ENCODE measurements around the gene ADRA1B.

ADRA1B gene

GRCh38 chr5:159902444-159903121 is 13.7 kb upstream of the ADRA1B start:
- no peak for DNase-seq

DNA sequence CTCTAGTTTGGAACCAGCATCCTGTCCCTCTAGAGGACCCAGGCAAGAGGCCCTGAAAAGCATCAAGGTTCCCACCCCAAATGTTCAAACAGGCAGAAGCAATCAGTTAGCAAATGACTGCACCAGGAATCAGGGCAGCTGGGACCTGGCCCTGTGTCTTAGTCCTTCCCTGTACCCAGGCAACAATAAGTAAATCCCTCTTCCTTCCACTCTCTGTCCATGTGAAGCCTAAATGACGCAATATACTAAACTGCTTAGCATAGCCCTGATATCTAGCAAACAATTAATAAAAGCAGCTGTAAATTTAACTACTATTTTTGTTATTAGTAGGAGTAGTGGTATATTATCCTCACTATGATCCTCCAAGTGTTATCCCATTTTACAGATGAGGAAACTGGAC is 13.2 kb upstream of the ADRA1B start:
- no peak for DNase-seq

DNA sequence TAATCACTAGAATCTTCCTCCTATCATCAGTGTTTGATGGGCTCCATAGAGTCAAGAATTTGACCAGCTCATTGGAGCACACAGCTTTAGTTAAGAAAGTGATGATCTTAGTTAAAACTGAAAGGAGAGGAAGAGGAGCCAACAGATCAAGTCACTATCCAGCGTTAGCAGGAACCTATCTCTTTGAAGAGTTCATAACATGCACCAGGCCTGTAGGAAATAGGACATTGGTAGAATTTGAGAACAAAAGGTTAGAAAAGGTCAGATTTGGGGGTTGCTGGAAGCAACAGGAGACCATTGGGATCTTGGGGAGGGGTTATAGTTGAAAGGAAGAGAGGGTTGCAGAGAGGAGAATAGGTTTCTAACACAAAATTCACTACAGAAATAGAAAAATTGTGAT is 11.4 kb upstream of the ADRA1B start:
- no peak for DNase-seq

DNA sequence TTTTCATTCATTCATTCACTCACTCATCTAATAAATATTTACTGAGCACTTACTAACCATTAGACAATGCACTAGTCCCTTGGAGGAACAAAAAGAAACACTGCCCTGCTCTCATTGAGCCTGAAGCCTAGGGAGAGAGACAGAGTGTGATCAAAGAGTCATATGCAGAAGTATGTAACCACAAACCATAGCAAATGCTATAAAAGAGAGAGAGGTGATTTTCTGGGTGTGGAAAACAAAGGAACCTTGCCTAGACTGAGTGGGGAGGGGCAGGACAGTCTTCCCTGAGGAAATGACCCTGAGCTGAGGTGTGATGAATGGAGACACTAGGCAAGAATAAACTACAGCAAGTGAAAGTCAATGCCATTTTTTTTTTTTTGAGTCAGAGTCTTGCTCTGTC is 10.8 kb upstream of the ADRA1B start:
- DNase-seq, result no peak

- DNase-seq, result no peak
Measured at GRCh38 chr5:159906463-159906862, 9.8 kb upstream of the ADRA1B start.

DNA sequence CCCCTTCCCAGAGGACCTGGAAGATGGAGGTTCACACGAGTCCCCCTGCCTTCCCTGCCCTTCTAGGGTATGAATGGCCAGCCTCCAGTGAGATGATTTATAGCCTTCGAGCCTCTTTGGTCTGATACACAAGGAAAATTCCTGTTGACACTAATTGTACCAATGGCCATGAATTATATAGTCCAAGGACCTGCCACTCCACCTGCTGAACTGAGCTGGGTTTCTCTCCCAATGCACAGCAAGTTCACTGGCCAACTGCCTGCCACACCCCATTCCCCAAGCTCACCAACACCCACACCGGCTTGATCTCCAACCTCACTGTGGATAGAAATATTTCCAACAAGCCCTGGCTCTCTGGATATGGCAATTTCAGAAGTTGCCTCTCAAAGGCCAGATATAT is 9.3 kb upstream of the ADRA1B start:
- no peak for DNase-seq

DNA sequence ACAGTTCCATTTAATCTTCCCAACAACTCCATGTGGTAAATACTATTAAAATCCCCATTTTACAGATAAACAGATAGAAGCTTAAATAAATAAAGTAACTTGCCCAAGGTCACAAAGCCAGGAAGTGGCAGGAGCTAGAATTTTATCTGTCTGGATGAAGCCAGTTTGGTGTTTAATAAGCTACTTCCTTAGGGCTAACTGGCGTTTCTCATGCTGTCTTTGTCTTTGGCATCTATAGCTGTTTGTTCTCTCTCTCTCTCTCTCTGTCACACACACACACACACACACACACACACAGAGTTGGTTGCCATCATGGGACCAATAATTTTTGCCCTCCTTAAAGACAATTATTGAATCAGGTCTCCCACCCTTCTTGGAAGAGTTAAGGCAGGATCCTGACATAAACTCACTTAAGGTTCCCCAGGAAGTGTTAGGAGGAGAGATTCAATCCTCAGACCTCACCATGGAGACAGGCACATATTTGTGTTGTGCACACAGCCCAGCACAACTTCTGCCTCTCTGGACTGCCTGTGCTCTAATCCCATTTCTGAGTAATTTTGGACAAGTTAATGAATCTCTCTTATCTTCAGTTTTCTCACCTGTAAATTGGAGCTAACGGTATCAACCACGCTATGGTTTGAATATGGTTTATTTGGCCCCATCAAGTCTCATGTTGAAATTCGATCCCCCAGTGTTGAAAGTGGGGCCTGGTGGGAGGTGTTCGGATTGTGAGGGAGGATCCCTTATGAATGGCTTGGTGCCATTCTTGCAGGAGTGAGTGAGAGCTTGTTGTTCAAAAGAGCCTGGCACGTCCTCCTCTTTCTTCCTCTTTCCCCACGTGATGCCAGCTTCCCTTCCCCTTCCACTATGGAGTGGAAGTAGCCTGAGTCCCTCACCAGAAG is 8.3 kb upstream of the ADRA1B start:
- no peak for DNase-seq

- no peak for DNase-seq
Measured at GRCh38 chr5:159908591-159908940, 7.7 kb upstream of the ADRA1B start.

- DNase-seq, result no peak
Measured at GRCh38 chr5:159909126-159909525, 7.2 kb upstream of the ADRA1B start.

DNA sequence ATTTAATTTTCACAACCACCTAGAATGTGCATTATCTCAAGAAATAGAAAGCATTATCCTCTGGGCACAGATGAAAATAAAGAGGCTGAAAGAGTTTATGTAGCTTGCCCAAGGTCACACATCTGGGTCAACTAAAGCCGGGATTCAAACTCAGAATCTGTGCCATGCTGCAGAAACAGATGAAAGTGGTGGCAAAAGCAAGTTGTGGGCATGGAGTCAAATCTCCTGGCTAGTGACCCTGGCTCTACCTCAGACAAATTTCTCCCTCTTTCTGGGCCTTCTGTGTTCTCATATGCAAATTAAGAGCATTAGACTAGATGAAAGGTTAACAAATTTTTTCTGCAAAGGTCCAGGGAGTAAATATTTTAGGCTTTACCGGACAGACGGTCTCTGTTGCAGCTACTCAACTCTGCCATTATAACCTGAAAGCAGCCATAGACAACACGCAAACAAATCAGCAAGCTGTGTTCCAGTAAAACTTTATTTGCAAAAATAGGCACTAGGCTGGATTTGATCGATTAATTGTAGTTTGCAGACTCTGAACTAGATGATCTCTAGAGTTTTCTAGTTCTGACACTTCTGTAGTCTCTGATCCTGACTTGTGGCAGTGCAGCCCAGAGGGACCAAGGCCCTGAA is 6.0 kb upstream of the ADRA1B start:
- DNase-seq, result no peak

DNA sequence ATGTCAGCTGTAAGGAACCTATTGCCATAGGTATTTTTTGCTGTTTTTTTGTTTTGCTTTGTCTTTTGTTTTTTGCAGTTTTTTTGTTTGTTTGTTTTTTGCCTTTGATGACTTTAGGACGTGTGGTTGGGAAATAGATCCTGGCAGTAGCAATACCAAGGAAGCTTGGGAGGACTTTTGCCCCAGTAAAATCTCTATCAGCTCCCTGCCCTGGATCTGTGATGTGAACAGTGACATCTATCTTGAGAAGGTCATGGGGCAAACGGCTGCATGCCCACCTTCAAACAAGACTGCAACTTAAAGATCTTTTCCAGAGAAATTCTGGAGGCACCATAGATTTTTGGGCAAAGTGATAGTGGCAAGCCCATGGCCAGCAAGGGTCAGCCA is 5.4 kb upstream of the ADRA1B start:
- DNase-seq, result no peak

GRCh38 chr5:159911349-159911748 is 4.9 kb upstream of the ADRA1B start:
- DNase-seq, result no peak

DNA sequence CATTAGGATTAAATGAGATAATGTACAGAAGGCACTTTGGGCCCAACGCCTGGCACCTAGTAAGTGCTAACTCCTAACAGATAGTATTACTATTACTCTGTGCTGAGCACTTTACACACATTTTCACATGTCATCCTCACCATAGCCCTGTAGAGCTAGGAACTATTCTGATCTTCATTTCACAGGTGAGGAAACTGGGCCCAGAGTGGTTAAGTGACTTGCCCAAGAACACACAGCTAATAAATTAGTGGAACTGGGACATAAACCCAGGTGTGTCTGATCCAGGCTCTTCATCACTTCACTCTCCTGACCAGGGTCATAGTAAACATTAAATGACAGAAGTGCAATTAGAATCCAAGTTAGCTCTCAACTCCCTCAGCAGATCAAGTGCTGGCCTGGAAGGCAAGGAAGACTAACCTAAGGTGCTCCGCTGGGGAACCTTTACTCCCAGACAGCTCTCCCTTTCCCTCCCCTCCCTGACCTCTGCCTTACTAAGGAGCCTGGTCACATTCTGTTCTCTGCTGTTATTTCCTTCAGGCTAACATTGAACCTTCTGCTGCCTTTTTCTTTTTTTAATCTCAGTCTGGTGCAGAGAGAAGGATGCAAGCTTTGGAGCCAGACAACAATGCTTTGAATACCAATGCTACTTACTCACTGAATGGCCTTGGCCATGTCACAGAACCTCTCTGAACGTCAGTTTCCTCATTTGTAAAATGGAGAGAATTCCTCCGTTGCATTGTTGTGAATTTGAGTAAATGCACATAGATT is 4.1 kb upstream of the ADRA1B start:
- no peak for DNase-seq

- no peak for DNase-seq
Measured at GRCh38 chr5:159913048-159913447, 3.2 kb upstream of the ADRA1B start.

GRCh38 chr5:159913501-159913900 is 2.8 kb upstream of the ADRA1B start:
- no peak for DNase-seq

DNA sequence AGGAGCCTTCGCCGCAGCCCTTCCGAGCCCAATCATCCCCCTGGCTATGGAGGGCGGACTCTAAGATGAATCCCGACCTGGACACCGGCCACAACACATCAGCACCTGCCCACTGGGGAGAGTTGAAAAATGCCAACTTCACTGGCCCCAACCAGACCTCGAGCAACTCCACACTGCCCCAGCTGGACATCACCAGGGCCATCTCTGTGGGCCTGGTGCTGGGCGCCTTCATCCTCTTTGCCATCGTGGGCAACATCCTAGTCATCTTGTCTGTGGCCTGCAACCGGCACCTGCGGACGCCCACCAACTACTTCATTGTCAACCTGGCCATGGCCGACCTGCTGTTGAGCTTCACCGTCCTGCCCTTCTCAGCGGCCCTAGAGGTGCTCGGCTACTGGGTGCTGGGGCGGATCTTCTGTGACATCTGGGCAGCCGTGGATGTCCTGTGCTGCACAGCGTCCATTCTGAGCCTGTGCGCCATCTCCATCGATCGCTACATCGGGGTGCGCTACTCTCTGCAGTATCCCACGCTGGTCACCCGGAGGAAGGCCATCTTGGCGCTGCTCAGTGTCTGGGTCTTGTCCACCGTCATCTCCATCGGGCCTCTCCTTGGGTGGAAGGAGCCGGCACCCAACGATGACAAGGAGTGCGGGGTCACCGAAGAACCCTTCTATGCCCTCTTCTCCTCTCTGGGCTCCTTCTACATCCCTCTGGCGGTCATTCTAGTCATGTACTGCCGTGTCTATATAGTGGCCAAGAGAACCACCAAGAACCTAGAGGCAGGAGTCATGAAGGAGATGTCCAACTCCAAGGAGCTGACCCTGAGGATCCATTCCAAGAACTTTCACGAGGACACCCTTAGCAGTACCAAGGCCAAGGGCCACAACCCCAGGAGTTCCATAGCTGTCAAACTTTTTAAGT is 819 bp downstream of the ADRA1B start:
- DNase-seq, result no peak

- no peak for DNase-seq
Measured at GRCh38 chr5:159917994-159918393, 1.7 kb downstream of the ADRA1B start.

- no peak for DNase-seq
Measured at GRCh38 chr5:159921721-159922120, 5.4 kb downstream of the ADRA1B start.

- DNase-seq, result no peak
Measured at GRCh38 chr5:159923008-159923407, 6.7 kb downstream of the ADRA1B start.

DNA sequence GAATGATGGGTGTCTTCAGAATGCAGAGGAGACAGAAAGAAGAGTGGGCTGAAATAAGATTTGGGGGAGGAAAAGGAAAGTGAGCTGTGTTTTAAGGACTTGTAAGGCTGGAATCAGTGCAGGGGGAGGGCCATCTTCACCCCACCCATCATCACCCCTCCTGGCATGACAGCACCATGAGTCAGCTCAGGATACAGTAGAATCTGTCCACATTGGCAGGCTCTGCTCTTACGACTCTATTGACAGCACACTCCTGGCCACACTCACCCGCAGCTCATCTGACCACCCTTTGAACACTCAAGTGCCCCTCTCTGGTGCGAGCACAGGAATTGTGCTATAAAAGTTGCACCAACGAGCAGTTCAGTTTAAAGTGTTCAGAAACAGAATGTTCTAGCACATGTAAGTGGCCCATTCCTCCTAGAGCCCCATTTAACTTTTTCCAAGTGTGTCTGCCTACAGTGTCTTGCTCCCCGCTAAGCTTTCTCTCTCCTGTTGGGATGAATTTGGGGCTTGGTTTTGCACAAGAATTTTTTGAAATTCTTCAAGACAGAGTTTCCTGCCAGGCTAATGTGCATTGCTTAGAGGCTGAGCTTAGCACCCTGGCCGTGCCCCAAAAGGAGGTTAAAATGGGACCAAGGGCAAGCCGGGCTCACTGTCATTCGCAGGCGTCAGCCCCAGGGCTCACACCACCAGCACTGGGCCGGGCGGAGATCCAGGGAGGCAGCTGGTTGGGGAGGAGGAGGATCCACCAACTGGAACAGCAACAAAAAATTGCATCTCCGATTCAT is 12.0 kb downstream of the ADRA1B start:
- no peak for DNase-seq

GRCh38 chr5:159929176-159929575 is 12.9 kb downstream of the ADRA1B start:
- no peak for DNase-seq
